Esophagus muscularis mucosa (tissue), 3 donors: ENCODE data around the gene HBEGF.
A peak's percentile ranks its signal among the peaks of the same experiment; 100 is the strongest.

Experiments
- CTCF ChIP-seq, 3 experiments: fragments of 200-600 bp in 2 of 3; fragments of 450-650 bp in 1 of 3; sonication (generic) in 2 of 3; IDR thresholded peaks; one replicate each; pipeline ENCODE4 v1.5.1; 2017 to 2019; ENCODE audit warnings: antibody characterized with exemption in 3 of 3, mild to moderate bottlenecking in 2 of 3, moderate library complexity in 1 of 3
- POLR2A ChIP-seq: fragments of 450-650 bp; IDR thresholded peaks from one replicate; pipeline ENCODE4 v1.6.1; 2017; ENCODE audit warnings: antibody characterized with exemption, moderate library complexity, mild to moderate bottlenecking, low read depth

DNA sequence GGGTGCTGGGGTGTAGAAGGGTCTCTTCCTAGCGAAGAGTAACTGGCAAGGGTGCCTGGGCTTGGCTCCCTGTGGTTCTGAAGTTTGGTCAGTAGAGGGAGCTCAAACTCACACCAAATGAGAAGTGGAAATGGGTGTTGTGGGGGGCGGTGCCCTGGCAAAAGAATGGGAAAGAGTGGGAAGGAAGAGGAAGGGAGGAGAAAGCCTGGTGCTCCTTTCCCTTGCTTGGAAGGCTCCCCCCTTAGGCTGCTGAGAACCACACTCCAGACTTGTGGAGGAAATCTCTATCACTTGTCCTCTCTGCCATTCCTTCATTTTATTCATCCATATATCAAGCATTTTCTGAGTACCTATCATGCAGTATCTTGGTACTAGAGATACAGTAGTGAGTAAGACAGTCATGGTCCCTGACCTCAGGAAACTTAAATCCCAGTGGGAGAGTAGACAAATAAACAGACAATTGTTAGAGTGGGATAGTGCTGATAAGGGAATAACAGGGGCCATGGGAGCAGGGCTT lies 26.6 kb upstream of the HBEGF start:
- TF ChIP-seq CTCF (IDR thresholded peaks at IDR 0.05) (peak; percentile 75 to 91 (median 80)), POLR2A (no peak)
